Smooth muscle cell (in vitro differentiated cells): ENCODE results near the gene CHD1L. TPM values are rescaled to one million over a fixed set of nuclear protein-coding genes. Genes with fewer than 3 reads are reported as not detected.

Experiments
- DNase-seq: peaks from one replicate; lab custom pipeline; 2025; ENCODE audit not compliant: unreplicated experiment; lab: John Stamatoyannopoulos, UW
- H2AFZ ChIP-seq: fragments of 200-600 bp; sonication (generic); 2 replicates; pipeline ENCODE4 v1.6.0; 2016; ENCODE audit warnings: antibody characterized with exemption, low read depth, mild to moderate bottlenecking
- H3F3A ChIP-seq: fragments of 200-600 bp; sonication (generic); 2 replicates; pipeline ENCODE4 v1.6.0; 2017; ENCODE audit warnings: antibody characterized with exemption, low read depth
- H3K27ac ChIP-seq: fragments of 200-600 bp; sonication (generic); 2 replicates; pipeline ENCODE4 v1.5.1; 2016; ENCODE audit warnings: low read depth, mild to moderate bottlenecking
- H3K27me3 ChIP-seq: fragments of 200-600 bp; sonication (generic); 2 replicates; pipeline ENCODE4 v1.6.1; 2016; ENCODE audit warnings: low read depth, mild to moderate bottlenecking
- H3K36me3 ChIP-seq: fragments of 200-600 bp; sonication (generic); 2 replicates; pipeline ENCODE4 v1.5.1; 2016; ENCODE audit warnings: low read depth
- H3K4me1 ChIP-seq: fragments of 200-600 bp; sonication (generic); 2 replicates; pipeline ENCODE4 v1.5.1; 2016; ENCODE audit warnings: low read depth
- H3K4me2 ChIP-seq: fragments of 200-600 bp; sonication (generic); 2 replicates; pipeline ENCODE4 v1.6.0; 2016; ENCODE audit warnings: mild to moderate bottlenecking
- H3K4me3 ChIP-seq: fragments of 200-600 bp; sonication (generic); 2 replicates; pipeline ENCODE4 v1.5.1; 2016; ENCODE audit warnings: mild to moderate bottlenecking
- H3K79me2 ChIP-seq: fragments of 200-600 bp; sonication (generic); 2 replicates; pipeline ENCODE4 v1.6.0; 2016; ENCODE audit warnings: low read depth, mild to moderate bottlenecking
- H3K9ac ChIP-seq: fragments of 200-600 bp; sonication (generic); 2 replicates; pipeline ENCODE4 v1.6.0; 2016; ENCODE audit warnings: low read depth
- H3K9me3 ChIP-seq: fragments of 200-600 bp; sonication (generic); replicated peaks from 2 replicates; pipeline ENCODE4 v1.5.1; 2016; ENCODE audit warnings: low read depth
- H4K20me1 ChIP-seq: fragments of 200-600 bp; sonication (generic); 2 replicates; pipeline ENCODE4 v1.6.0; 2016; ENCODE audit warnings: low read depth
- WGBS: methylation state at CpG from one replicate; pipeline ENCODE4 v1.1.7; 2016; ENCODE audit warnings: low lambda C conversion rate; 5-methylcytosine and 5-hydroxymethylcytosine counted together
- polyA plus RNA-seq: library from polyadenylated mRNA; unstranded; fragments of >200 nt; fragmentation: Nextera tagmentation; extraction: Ambion mirVana; gene quantifications from 2 replicates; pipeline ENCODE4 v1.2.1, GENCODE V29; 2016
- total RNA-seq: library from RNA; depleted of rRNA; stranded (reverse); fragments of >200 nt; gene quantifications from 2 replicates; pipeline ENCODE4 v1.2.3, GENCODE V29; 2014
- TF ChIP-seq, protein P1 (sequence below): fragments of 200-600 bp; sonication (generic); IDR thresholded peaks from 2 replicates; pipeline ENCODE4 v1.5.1; 2017; ENCODE audit warnings: borderline replicate concordance, mild to moderate bottlenecking, antibody characterized with exemption; ENCODE audit not compliant: insufficient read depth, poor library complexity, severe bottlenecking

CHD1L gene
- total and polyA plus RNA-seq, 2 experiments from 2014 or later = 27.1 to 32.7 TPM

GRCh38 chr1:147243228-147243685, 773 bp downstream of the CHD1L start:
- no peak for DNase-seq
- Histone ChIP-seq H3K4me1 (peaks cover 17% of the 10 kb centered on the region), H3K79me2 (peaks cover 49% of the 10 kb centered on the region)

GRCh38 chr1:147243841-147244240, 1.4 kb downstream of the CHD1L start:
- Histone ChIP-seq H3F3A (no peaks in the 10 kb centered on the region), H4K20me1 (peaks cover 42% of the 10 kb centered on the region), H3K9ac (peak overlapping the region; percentile 90), H3K4me1 (peaks cover 17% of the 10 kb centered on the region), H3K36me3 (no peaks in the 10 kb centered on the region), H3K79me2 (peaks cover 55% of the 10 kb centered on the region), H3K9me3 (no peaks in the 10 kb centered on the region), H2AFZ (peak overlapping the region; percentile 97), H3K4me3 (peak overlapping the region; percentile 94), H3K27ac (peak overlapping the region; percentile 73), H3K4me2 (peak overlapping the region; percentile 90), H3K27me3 (no peaks in the 10 kb centered on the region)
- WGBS = 9% methylated on average over 4 of the region's 4 CpGs
- TF ChIP-seq, protein P1, sequence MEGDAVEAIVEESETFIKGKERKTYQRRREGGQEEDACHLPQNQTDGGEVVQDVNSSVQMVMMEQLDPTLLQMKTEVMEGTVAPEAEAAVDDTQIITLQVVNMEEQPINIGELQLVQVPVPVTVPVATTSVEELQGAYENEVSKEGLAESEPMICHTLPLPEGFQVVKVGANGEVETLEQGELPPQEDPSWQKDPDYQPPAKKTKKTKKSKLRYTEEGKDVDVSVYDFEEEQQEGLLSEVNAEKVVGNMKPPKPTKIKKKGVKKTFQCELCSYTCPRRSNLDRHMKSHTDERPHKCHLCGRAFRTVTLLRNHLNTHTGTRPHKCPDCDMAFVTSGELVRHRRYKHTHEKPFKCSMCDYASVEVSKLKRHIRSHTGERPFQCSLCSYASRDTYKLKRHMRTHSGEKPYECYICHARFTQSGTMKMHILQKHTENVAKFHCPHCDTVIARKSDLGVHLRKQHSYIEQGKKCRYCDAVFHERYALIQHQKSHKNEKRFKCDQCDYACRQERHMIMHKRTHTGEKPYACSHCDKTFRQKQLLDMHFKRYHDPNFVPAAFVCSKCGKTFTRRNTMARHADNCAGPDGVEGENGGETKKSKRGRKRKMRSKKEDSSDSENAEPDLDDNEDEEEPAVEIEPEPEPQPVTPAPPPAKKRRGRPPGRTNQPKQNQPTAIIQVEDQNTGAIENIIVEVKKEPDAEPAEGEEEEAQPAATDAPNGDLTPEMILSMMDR = no peak
- no peak for DNase-seq

More at GRCh38 chr1:147243228-147243685, 773 bp downstream of the CHD1L start:
- Histone ChIP-seq H3K36me3 (no peaks in the 10 kb centered on the region), H2AFZ (peak overlapping the region; percentile 97), H3K27me3 (no peaks in the 10 kb centered on the region), H3K4me2 (peak overlapping the region; percentile 90), H3K9ac (peak overlapping the region; percentile 90), H3K27ac (peak overlapping the region; percentile 73), H3K9me3 (no peaks in the 10 kb centered on the region), H3F3A (no peaks in the 10 kb centered on the region), H3K4me3 (peak overlapping the region; percentile 94), H4K20me1 (peaks cover 37% of the 10 kb centered on the region)
- WGBS = 2% methylated on average over 30 of the region's 30 CpGs
- TF ChIP-seq, protein P1 = no peak

- no peak overlapping the region for H3K27ac ChIP-seq
- H3K4me3 ChIP-seq = no peak overlapping the region
- no peak overlapping the region for H3K4me2 ChIP-seq
- H3K4me1 ChIP-seq = peaks cover 17% of the 10 kb centered on the region
- H3K27me3 ChIP-seq = no peaks in the 10 kb centered on the region
- H3K79me2 ChIP-seq = peaks cover 68% of the 10 kb centered on the region
- no peaks in the 10 kb centered on the region for H3F3A ChIP-seq
- WGBS = 88% methylated on average over 6 of the region's 6 CpGs
- H3K36me3 ChIP-seq = no peaks in the 10 kb centered on the region
- no peak overlapping the region for H2AFZ ChIP-seq
- TF ChIP-seq, protein P1 = no peak
- no peaks in the 10 kb centered on the region for H3K9me3 ChIP-seq
- peaks cover 50% of the 10 kb centered on the region for H4K20me1 ChIP-seq
- DNase-seq = no peak
- no peak overlapping the region for H3K9ac ChIP-seq
Observed at GRCh38 chr1:147245129-147245528, 2.6 kb downstream of the CHD1L start.

DNA sequence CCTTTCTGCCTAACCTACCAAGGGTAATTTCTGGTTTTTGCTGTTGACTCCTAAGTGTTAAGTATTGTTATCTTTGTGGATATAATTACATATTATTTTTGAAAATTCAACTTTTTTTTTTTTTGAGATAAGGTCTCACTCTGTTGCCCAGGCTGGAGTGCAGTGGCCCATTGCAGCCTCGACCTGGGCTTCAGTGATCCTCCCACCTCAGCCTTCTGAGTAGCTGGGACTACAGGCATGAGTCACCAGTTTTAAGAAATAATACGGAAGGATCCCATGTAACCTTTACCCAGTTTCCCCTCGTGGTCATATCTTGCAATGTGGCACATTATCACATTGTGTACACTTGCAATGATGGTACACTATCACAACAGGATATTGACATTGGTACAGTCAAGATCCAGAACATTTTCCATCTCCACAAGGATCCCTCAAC, 3.1 kb downstream of the CHD1L start:
- Histone ChIP-seq H3K79me2 (peaks cover 73% of the 10 kb centered on the region), H3K4me3 (no peak overlapping the region), H3K27ac (no peak overlapping the region), H3K4me1 (peaks cover 17% of the 10 kb centered on the region), H3K36me3 (no peaks in the 10 kb centered on the region), H3F3A (no peaks in the 10 kb centered on the region), H2AFZ (no peak overlapping the region), H3K9me3 (no peaks in the 10 kb centered on the region), H3K27me3 (no peaks in the 10 kb centered on the region), H4K20me1 (peaks cover 55% of the 10 kb centered on the region), H3K9ac (no peak overlapping the region), H3K4me2 (no peak overlapping the region)
- TF ChIP-seq, protein P1 = no peak
- 60% methylated on average over 3 of the region's 3 CpGs for WGBS
- no peak for DNase-seq
